Left lung (tissue), 10 donors: ENCODE data around the gene NKTR. TPM values are rescaled to one million over a fixed set of nuclear protein-coding genes. Genes with fewer than 3 reads are reported as not detected.
A peak's percentile ranks its signal among the peaks of the same experiment; 100 is the strongest.

Experiments used
- ATAC-seq: fragments of 200-7000 bp; cut with Tn5 transposase; one replicate; pipeline ENCODE4 v1.9.1; 2020; ENCODE audit warnings: moderate library complexity
- DNase-seq, 4 donors: peaks; one replicate each; pipeline ENCODE4 v3.0.0-alpha.2; 2013 to 2020
- H3K27ac ChIP-seq, 2 donors: fragments of 200-600 bp; sonication (generic) in 1 of 2; one replicate each; pipeline versions ENCODE4 v1.5.0 to v1.8.0; 2020 to 2021
- H3K27me3 ChIP-seq, 2 donors: fragments of 200-600 bp; sonication (generic) in 1 of 2; one replicate each; pipeline versions ENCODE4 v1.5.0 to v1.8.0; 2020 to 2021
- H3K36me3 ChIP-seq, 2 donors: fragments of 200-600 bp; sonication (generic) in 1 of 2; one replicate each; pipeline versions ENCODE4 v1.5.0 to v1.8.0; 2020 to 2021
- H3K4me1 ChIP-seq, 2 donors: fragments of 200-600 bp; one replicate each; pipeline ENCODE4 v1.8.0; 2021
- H3K4me3 ChIP-seq, 2 donors: fragments of 200-600 bp; sonication (generic) in 1 of 2; one replicate each; pipeline versions ENCODE4 v1.5.0 to v1.8.0; 2020 to 2021; ENCODE audit warnings: mild to moderate bottlenecking in 1 of 2
- H3K9me3 ChIP-seq, 2 donors: fragments of 200-600 bp; sonication (generic) in 1 of 2; one replicate each; pipeline versions ENCODE4 v1.5.0 to v1.8.0; 2020 to 2021
- intact Hi-C, 2 donors: fragments of 100-400 bp; cut with DNase I; formaldehyde crosslinking; loops; one replicate each; pipeline versions ENCODE4 v1.11.2 to v1.14.2; 2022
- polyA plus RNA-seq, 6 donors: library from polyadenylated mRNA; unstranded; fragments of 120-200 nt; gene quantifications; one replicate each; pipeline ENCODE4 v1.2.1, GENCODE V29; 2013; ENCODE audit not compliant: insufficient read length in 6 of 6
- total RNA-seq, 2 donors: library from RNA; stranded (reverse); fragmentation: NEBNext Ultra II Directional; extraction: Animal tissue kit (Norgen Biotek cat#: 25700); gene quantifications; one replicate each; pipeline ENCODE4 v1.2.1, GENCODE V29; 2021
- TF ChIP-seq, protein P1 (sequence below), 2 donors: fragments of 200-600 bp; sonication (generic) in 1 of 2; IDR thresholded peaks; one replicate each; pipeline versions ENCODE4 v1.5.0 to v1.8.0; 2021; ENCODE audit warnings: antibody characterized with exemption in 2 of 2
- donor health status: DM: no; HTN: yes; CAD: no.
- donor health status: DM: no; HTN: no; CAD: no.

Gene NKTR
- total and polyA plus RNA-seq, 8 donors: 53.7 to 254 (median 207) TPM

DNA sequence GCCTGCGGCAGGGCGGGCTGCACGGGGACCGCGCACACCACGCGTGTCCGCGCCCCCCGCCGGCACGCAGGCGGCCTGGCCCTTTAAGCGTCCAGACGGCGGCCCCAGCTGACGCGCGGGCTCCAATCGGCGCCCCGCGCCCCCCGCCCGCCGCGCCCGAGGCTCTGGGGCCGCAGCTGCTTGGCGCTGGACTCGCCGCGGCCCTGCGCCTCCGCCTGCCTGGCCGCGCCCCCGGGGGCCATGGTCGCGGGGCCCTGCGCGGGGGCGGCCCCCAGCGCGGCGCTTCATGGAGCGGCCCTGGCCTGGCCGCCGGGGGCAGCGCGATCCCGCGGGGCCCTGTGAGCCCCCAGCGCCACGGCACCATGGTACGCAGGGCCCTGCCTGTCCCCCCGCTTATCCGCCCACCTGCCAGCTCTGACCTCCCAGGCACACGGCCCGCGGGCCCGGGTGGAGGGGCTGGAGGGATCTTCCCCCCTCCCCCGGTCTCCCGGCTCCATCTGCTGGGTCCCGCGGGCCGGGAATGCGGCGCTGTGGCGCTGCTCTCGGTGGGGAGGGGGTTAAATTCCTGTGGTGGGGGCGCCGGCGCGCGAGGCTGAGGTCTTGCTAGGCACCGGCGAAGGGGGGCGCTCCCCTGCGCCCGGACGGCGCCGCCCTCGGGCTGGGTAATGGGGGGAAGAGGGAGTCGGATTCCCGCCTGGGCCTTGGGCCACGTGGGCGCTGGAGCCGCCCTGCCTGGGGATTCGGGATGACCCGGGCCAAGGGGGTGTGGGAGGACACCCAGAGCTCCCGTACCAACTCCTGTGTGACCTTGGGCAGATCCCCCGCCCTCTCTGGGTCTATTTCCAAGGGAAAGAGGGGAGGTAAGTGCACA is 54.1 kb downstream of the NKTR start:
- no peaks in the 10 kb centered on the region for H3K9me3 ChIP-seq
- intact Hi-C loops: no loop called here
- DNase-seq (peak; percentile 55 to 89 (median 68)), ATAC-seq (peak; percentile 59)
- H3K27ac ChIP-seq: peak overlapping the region; percentile 73 to 88
- H3K36me3 ChIP-seq: peaks cover 0 to 14% of the 10 kb centered on the region in 2 donors
- H3K4me1 ChIP-seq: peaks cover 27 to 72% of the 10 kb centered on the region in 2 donors
- H3K27me3 ChIP-seq: no peaks in the 10 kb centered on the region
- TF ChIP-seq, protein P1, sequence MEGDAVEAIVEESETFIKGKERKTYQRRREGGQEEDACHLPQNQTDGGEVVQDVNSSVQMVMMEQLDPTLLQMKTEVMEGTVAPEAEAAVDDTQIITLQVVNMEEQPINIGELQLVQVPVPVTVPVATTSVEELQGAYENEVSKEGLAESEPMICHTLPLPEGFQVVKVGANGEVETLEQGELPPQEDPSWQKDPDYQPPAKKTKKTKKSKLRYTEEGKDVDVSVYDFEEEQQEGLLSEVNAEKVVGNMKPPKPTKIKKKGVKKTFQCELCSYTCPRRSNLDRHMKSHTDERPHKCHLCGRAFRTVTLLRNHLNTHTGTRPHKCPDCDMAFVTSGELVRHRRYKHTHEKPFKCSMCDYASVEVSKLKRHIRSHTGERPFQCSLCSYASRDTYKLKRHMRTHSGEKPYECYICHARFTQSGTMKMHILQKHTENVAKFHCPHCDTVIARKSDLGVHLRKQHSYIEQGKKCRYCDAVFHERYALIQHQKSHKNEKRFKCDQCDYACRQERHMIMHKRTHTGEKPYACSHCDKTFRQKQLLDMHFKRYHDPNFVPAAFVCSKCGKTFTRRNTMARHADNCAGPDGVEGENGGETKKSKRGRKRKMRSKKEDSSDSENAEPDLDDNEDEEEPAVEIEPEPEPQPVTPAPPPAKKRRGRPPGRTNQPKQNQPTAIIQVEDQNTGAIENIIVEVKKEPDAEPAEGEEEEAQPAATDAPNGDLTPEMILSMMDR (IDR thresholded peaks at IDR 0.05): no peak
- H3K4me3 ChIP-seq: peak overlapping the region; percentile 76 to 78

DNA sequence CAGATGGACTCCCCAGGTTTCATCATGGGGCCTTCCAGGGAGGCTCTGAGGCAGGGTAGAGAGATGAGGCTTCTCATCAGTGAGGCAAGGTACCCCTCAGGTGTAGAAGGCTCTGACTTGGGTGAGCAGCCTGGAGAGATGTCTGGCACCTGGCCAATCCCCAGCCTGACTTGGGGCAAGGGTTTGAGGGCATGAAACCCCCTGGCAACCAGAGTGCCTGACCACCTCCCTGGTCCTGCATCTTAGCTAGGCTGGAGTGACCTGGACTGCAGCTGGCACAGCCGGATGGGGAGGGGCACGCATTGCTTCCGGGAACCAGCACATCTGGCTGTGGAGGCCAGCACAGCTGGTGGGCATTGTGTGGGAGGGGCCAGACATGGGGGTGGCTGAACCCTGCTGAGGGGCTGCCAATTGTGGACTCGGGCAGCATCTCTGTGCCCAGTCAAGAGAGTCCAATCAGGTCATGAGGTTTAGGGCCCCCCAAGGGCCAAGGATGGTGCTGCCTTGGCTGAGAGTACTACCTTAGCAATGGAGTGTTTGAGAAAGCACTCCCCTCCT is 54.9 kb downstream of the NKTR start:
- H3K4me3 ChIP-seq: peak overlapping the region in 1 of 2 donors; percentile 78
- TF ChIP-seq, protein P1 (IDR thresholded peaks at IDR 0.05): no peak
- intact Hi-C loops: no loop called here
- no peaks in the 10 kb centered on the region for H3K9me3 ChIP-seq
- peaks cover 0 to 23% of the 10 kb centered on the region in 2 donors for H3K36me3 ChIP-seq
- peak in 1 of 4 donors; percentile 69 for DNase-seq
- H3K27me3 ChIP-seq: no peaks in the 10 kb centered on the region
- peaks cover 27 to 66% of the 10 kb centered on the region in 2 donors for H3K4me1 ChIP-seq
- peak overlapping the region in 1 of 2 donors; percentile 88 for H3K27ac ChIP-seq
- ATAC-seq: no peak

DNA sequence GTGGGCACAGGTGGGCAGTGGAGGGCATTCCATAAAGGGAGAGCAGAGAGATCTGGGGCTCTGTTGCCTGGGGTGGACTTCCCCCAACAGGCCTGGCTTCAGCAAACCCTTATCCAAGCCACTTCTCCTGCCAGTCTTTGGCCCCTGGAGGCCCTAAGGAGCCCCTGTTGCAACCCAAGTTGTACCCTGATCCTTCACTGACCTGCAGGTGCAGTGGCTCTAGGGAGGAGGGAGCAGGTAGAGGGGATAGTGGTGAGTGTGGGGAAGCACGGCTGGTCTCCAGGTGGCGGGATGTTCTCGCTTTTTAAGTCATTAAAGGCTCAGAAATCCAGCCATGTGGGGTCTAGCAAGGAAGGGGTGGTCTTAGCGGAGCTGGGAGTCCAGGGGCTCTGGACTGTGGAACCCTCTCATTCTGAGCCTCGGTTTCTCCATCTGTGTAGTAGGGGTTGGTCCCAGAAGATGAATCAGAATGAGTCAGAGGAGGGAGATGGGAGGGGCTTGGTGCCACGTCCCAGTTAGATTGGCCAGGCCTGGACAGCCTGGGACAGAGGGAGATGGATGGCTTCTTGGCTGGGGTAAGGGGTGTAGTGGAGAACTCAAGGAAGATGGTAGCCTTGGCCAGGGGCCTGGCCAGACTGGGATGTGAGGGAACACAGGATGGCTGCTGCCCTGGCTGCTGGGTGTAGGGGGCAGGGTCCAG is 55.6 kb downstream of the NKTR start:
- Histone ChIP-seq H3K36me3 (peaks cover 0 to 27% of the 10 kb centered on the region in 2 donors), H3K9me3 (no peaks in the 10 kb centered on the region), H3K4me1 (peaks cover 27 to 58% of the 10 kb centered on the region in 2 donors), H3K27ac (peak overlapping the region in 1 of 2 donors; percentile 88), H3K4me3 (peak overlapping the region in 1 of 2 donors; percentile 78), H3K27me3 (no peaks in the 10 kb centered on the region)
- no peak for ATAC-seq
- intact Hi-C loops: no loop called here
- TF ChIP-seq, protein P1 (IDR thresholded peaks at IDR 0.05): no peak
- peak in 1 of 4 donors; percentile 63 for DNase-seq

DNA sequence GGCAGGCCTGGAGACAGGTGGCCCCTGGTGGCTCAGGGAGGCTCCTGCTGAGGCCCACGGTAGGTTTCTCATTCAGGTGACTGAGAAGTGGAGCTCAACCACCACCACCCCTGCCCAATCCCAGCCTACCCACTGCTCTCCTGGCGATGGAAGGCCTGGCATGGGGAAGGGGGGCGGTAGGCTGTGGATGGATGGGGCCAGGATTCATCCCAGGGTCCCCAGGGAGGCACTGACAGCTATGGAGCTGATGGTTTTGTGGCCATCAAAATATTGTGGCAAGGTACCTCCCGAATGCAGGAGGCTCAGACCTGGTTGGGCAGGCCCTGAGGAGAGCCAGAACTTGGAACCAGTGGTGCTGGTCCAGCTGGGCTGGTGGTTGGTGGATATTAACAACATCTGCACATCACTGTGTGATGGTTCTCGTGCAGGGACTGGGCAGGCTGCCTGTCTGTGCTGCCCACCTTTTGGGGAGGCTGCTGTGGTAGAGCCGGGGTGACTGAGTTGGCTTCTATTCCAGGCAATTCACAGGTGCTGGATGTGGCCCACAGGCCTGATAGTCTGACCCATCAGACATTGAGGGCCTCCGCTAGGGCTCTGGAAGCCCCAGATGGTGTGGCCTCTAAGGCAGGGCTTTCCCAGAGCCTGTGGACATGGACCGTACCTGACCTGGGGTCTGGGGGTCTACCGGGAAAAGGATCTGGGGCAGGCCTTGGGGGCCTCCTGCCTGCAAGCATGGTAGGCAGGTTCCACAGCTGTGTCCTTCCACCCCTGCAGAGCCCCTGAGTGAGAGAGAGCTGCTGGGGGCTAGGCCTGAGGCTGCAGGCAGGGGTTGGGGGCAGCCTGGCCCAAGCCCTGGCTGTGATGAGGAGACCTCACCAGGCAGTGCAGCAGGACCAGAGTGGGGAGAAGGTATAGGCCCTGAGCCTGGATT is 56.5 kb downstream of the NKTR start:
- intact Hi-C loops: no loop called here
- Histone ChIP-seq H3K36me3 (peaks cover 0 to 35% of the 10 kb centered on the region in 2 donors), H3K4me3 (no peak overlapping the region), H3K27ac (no peak overlapping the region), H3K27me3 (no peaks in the 10 kb centered on the region), H3K4me1 (peaks cover 24 to 50% of the 10 kb centered on the region in 2 donors), H3K9me3 (no peaks in the 10 kb centered on the region)
- DNase-seq: peak in 1 of 4 donors; percentile 45
- TF ChIP-seq, protein P1 (IDR thresholded peaks at IDR 0.05): no peak
- no peak for ATAC-seq
